C4-2B (cell line): ENCODE measurements around the gene NOP58.

Experiments used
- CTCF ChIP-seq: fragments of 450-650 bp; conservative IDR thresholded peaks from 2 replicates; pipeline ENCODE4 v1.5.1; 2017; ENCODE audit warnings: mild to moderate bottlenecking
- ZFX ChIP-seq: fragments of 450-650 bp; IDR thresholded peaks from 2 replicates; pipeline ENCODE4 v1.6.1; 2017

- TF ChIP-seq CTCF (no peak), ZFX (no peak)
These were observed 78.6 kb downstream of the NOP58 start for GRCh38 chr2:202344178-202344577.
